Upper lobe of right lung (tissue), 1 donor: ENCODE measurements around the gene SEL1L. TPM values are rescaled to one million over a fixed set of nuclear protein-coding genes. Genes with fewer than 3 reads are reported as not detected.
"Not testable (repeated sequence)": the region's sequence is repeated elsewhere in the genome, so short reads cannot be mapped to it uniquely, and the experiment has no call there.

Experiments
- ATAC-seq: fragments of 200-7000 bp; cut with Tn5 transposase; one replicate; pipeline ENCODE4 v1.9.1; 2020; ENCODE audit warnings: mild to moderate bottlenecking, moderate library complexity
- DNase-seq: peaks from one replicate; pipeline ENCODE4 v3.0.0-alpha.2; 2020
- H3K27ac ChIP-seq: fragments of 200-600 bp; one replicate; pipeline ENCODE4 v1.8.0; 2022
- H3K27me3 ChIP-seq: fragments of 200-600 bp; one replicate; pipeline ENCODE4 v1.8.0; 2022; ENCODE audit warnings: mild to moderate bottlenecking
- H3K36me3 ChIP-seq: fragments of 200-600 bp; one replicate; pipeline ENCODE4 v1.8.0; 2022
- H3K4me1 ChIP-seq: fragments of 200-600 bp; one replicate; pipeline ENCODE4 v1.8.0; 2022
- H3K4me3 ChIP-seq: fragments of 200-600 bp; one replicate; pipeline ENCODE4 v1.8.0; 2022; ENCODE audit warnings: mild to moderate bottlenecking
- H3K9me3 ChIP-seq: fragments of 200-600 bp; one replicate; pipeline ENCODE4 v1.8.0; 2022
- CTCF ChIP-seq: fragments of 200-600 bp; IDR thresholded peaks from one replicate; pipeline ENCODE4 v1.8.0; 2022; ENCODE audit warnings: antibody characterized with exemption
- intact Hi-C: fragments of 100-400 bp; cut with DNase I; formaldehyde crosslinking; loops from one replicate; pipeline ENCODE4 v1.11.0; 2022
- total RNA-seq: library from RNA; stranded (reverse); fragmentation: NEBNext Ultra II Directional; extraction: Animal tissue kit (Norgen Biotek cat#: 25700); gene quantifications from one replicate; pipeline ENCODE4 v1.2.1, GENCODE V29; 2021
- donor health status: DM: no; HTN: yes; CAD: no; lungs with severe emphysema.

The SEL1L gene
- total RNA-seq, 1 donor from 2014 or later, result 108 TPM

GRCh38 chr14:81555684-81556083 lies 22.0 kb upstream of the SEL1L start:
- H3K9me3 ChIP-seq, result no peaks in the 10 kb centered on the region
- TF ChIP-seq CTCF, result no peak
- H3K36me3 ChIP-seq, result no peaks in the 10 kb centered on the region
- no peaks in the 10 kb centered on the region for H3K27me3 ChIP-seq
- DNase-seq (no peak), ATAC-seq (no peak)
- H3K4me3 ChIP-seq, result no peak overlapping the region
- no peaks in the 10 kb centered on the region for H3K4me1 ChIP-seq
- H3K27ac ChIP-seq, result no peak overlapping the region
- intact Hi-C loops, result no loop called here

GRCh38 chr14:81555051-81555450 lies 21.4 kb upstream of the SEL1L start:
- no peak overlapping the region for H3K4me3 ChIP-seq
- no peaks in the 10 kb centered on the region for H3K27me3 ChIP-seq
- no peak overlapping the region for H3K27ac ChIP-seq
- no peaks in the 10 kb centered on the region for H3K4me1 ChIP-seq
- H3K36me3 ChIP-seq, result no peaks in the 10 kb centered on the region
- no peak for TF ChIP-seq CTCF
- intact Hi-C loops, result no loop called here
- DNase-seq (no peak), ATAC-seq (no peak)
- H3K9me3 ChIP-seq, result no peaks in the 10 kb centered on the region

GRCh38 chr14:81551471-81551870 lies 17.8 kb upstream of the SEL1L start:
- intact Hi-C loops, result no loop called here
- no peaks in the 10 kb centered on the region for H3K27me3 ChIP-seq
- H3K4me3 ChIP-seq, result no peak overlapping the region
- H3K27ac ChIP-seq, result no peak overlapping the region
- H3K4me1 ChIP-seq, result no peaks in the 10 kb centered on the region
- H3K9me3 ChIP-seq, result no peaks in the 10 kb centered on the region
- H3K36me3 ChIP-seq, result no peaks in the 10 kb centered on the region
- no peak for DNase-seq
- TF ChIP-seq CTCF, result no peak
- no peak for ATAC-seq

- TF ChIP-seq CTCF, result no peak
- ATAC-seq, result no peak
- intact Hi-C loops, result no loop called here
Measured at GRCh38 chr14:81550001-81550637, 16.5 kb upstream of the SEL1L start.

GRCh38 chr14:81541206-81541605 lies 7.6 kb upstream of the SEL1L start:
- H3K9me3 ChIP-seq, H3K27me3 ChIP-seq, ATAC-seq, H3K4me3 ChIP-seq, intact Hi-C loops, H3K4me1 ChIP-seq, H3K36me3 ChIP-seq, H3K27ac ChIP-seq, DNase-seq: not testable (repeated sequence)

More at GRCh38 chr14:81550001-81550637, 16.5 kb upstream of the SEL1L start:
- Histone ChIP-seq H3K4me3 (no peak overlapping the region), H3K9me3 (no peaks in the 10 kb centered on the region), H3K27ac (no peak overlapping the region), H3K4me1 (no peaks in the 10 kb centered on the region), H3K27me3 (no peaks in the 10 kb centered on the region), H3K36me3 (no peaks in the 10 kb centered on the region)
- DNase-seq, result no peak

GRCh38 chr14:81537193-81537592 lies 3.5 kb upstream of the SEL1L start:
- intact Hi-C loops, result no loop called here
- Histone ChIP-seq H3K4me3 (no peak overlapping the region), H3K27me3 (no peaks in the 10 kb centered on the region), H3K27ac (no peak overlapping the region), H3K4me1 (peaks cover 10% of the 10 kb centered on the region), H3K36me3 (no peaks in the 10 kb centered on the region), H3K9me3 (no peaks in the 10 kb centered on the region)
- DNase-seq (no peak), ATAC-seq (no peak)
- no peak for TF ChIP-seq CTCF
